Measurements from ENCODE around the gene KIF3A.
"Not testable (repeated sequence)": the region's sequence is repeated elsewhere in the genome, so short reads cannot be mapped to it uniquely, and the experiment has no call there.

Gene KIF3A

DNA sequence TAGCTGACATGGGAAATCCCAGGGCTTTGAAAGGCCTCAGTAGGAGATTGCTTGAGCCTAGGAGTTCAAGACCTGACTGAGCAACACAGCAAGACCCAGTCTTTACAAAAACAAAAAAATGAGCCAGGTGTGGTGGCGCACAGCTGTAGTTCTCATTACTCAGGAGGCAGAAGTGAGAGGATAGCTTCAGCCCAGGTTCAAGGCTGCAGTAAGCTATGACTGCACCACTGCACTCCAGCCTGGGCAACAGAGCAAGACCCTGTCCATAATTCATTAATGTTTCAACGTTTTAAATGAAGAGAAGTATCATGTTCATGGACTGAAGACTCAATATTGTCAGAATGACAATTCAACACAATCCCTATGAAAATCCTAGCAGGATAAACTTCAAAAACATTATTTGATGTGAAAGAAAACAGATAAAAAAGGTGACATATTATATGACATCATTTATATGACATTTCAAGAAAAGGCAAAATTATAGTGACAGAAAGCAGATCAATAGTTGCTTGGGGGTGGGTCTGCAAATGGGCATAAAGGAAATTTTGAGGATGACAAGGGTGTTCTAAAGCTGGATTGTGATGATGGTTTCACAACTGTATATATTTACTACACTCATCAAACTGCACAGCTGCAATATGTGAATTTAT is 3.7 kb downstream of the KIF3A start:
- Mint-ChIP-seq H3K36me3 (peaks cover 6% of the 10 kb centered on the region), H3K27me3 (no peaks in the 10 kb centered on the region), H3K4me1 (ENCODE audit: low read depth) (peaks cover 41% of the 10 kb centered on the region), H3K9me3 (ENCODE audit: low read depth) (no peaks in the 10 kb centered on the region), H3K27ac (no peak overlapping the region), H3K4me3 (no peak overlapping the region)

GRCh38 chr5:132729896-132730295 is 7.5 kb downstream of the KIF3A start:
- Mint-ChIP-seq H3K27ac (no peak overlapping the region), H3K27me3 (no peaks in the 10 kb centered on the region), H3K4me1 (ENCODE audit: low read depth) (peaks cover 17% of the 10 kb centered on the region), H3K4me3 (no peak overlapping the region), H3K9me3 (ENCODE audit: low read depth) (no peaks in the 10 kb centered on the region), H3K36me3 (peaks cover 14% of the 10 kb centered on the region)

GRCh38 chr5:132725745-132726144 is 11.6 kb downstream of the KIF3A start:
- H3K4me1 Mint-ChIP-seq (ENCODE audit: low read depth): peaks cover 7% of the 10 kb centered on the region
- no peak overlapping the region for H3K4me3 Mint-ChIP-seq
- H3K27me3 Mint-ChIP-seq: no peaks in the 10 kb centered on the region
- H3K36me3 Mint-ChIP-seq: peaks cover 25% of the 10 kb centered on the region
- no peak overlapping the region for H3K27ac Mint-ChIP-seq
- no peaks in the 10 kb centered on the region for H3K9me3 Mint-ChIP-seq (ENCODE audit: low read depth)

- Mint-ChIP-seq H3K9me3 (ENCODE audit: low read depth) (no peaks in the 10 kb centered on the region), H3K36me3 (peaks cover 11% of the 10 kb centered on the region), H3K4me3 (no peak overlapping the region), H3K4me1 (ENCODE audit: low read depth) (peaks cover 5% of the 10 kb centered on the region), H3K27me3 (no peaks in the 10 kb centered on the region), H3K27ac (no peak overlapping the region)
Measured at GRCh38 chr5:132718544-132719312, 18.6 kb downstream of the KIF3A start.

GRCh38 chr5:132714456-132715307 is 22.7 kb downstream of the KIF3A start:
- no peak overlapping the region for H3K27ac Mint-ChIP-seq
- H3K27me3 Mint-ChIP-seq: no peaks in the 10 kb centered on the region
- H3K36me3 Mint-ChIP-seq: peaks cover 7% of the 10 kb centered on the region
- H3K9me3 Mint-ChIP-seq (ENCODE audit: low read depth): no peaks in the 10 kb centered on the region
- H3K4me3 Mint-ChIP-seq: no peak overlapping the region
- peaks cover 5% of the 10 kb centered on the region for H3K4me1 Mint-ChIP-seq (ENCODE audit: low read depth)

DNA sequence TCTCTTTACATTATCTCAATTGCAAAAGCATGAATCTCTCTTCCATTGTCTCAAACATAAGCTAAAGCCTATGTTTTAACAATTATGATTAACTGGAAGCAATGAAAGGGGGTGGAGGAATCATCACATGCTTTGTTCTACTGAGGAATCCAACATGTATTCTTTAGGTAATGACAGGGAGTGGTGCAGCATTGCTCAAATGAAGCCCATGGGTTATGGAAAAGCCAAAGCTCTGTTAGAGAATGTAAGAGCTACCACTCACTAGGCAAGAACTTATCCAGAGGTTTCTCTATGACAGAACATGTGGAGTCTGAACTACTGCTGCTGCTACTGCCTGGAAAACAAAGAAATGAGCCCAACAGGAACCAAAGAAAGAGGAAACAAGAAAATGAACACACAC is 28.7 kb downstream of the KIF3A start:
- H3K9me3 Mint-ChIP-seq (ENCODE audit: low read depth): no peaks in the 10 kb centered on the region
- H3K4me1 Mint-ChIP-seq (ENCODE audit: low read depth): no peaks in the 10 kb centered on the region
- no peaks in the 10 kb centered on the region for H3K27me3 Mint-ChIP-seq
- no peak overlapping the region for H3K27ac Mint-ChIP-seq
- H3K36me3 Mint-ChIP-seq: peaks cover 19% of the 10 kb centered on the region
- no peak overlapping the region for H3K4me3 Mint-ChIP-seq

DNA sequence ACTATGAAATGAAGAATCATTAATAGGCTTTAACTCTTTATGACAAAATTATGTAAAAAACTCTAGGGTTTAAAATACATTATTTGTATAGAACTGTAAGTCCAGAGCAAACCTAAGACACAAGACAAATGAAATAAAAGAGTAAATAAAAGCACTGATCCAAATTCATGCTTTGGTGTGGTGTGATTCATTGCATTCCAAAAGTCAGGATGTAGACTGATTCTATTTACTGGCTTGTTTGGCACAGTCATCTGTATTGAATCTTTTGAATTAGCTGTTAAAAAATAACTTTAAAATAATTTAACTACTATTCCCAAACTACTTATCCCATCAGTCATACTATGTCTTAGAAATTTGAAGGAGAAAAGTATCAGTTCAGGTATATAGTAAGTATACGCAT is 32.5 kb downstream of the KIF3A start:
- Mint-ChIP-seq H3K4me3 (no peak overlapping the region), H3K9me3 (ENCODE audit: low read depth) (no peaks in the 10 kb centered on the region), H3K36me3 (peaks cover 21% of the 10 kb centered on the region), H3K27me3 (no peaks in the 10 kb centered on the region), H3K4me1 (ENCODE audit: low read depth) (no peaks in the 10 kb centered on the region), H3K27ac (no peak overlapping the region)

DNA sequence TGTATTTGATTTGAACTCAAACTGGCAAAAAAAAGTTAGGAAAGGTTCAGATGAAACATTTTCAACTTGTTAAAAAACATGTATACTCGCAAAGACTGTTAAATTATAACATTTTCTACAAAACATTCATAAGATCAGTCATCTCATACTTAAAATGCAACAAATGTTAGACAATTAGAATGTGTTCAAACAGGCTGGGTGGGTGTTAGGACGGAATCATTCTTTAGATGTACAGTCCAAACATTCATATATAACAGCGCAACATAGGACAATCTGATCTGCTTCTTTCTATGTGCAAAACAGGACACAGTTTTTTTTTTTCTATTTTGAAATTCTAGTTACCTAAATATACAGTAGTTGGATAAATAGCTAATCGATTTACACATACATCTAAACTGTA is 41.4 kb downstream of the KIF3A start:
- Mint-ChIP-seq H3K36me3 (peaks cover 13% of the 10 kb centered on the region), H3K9me3 (ENCODE audit: low read depth) (no peaks in the 10 kb centered on the region), H3K4me1 (ENCODE audit: low read depth) (peaks cover 2% of the 10 kb centered on the region), H3K27me3 (no peaks in the 10 kb centered on the region), H3K4me3 (no peak overlapping the region), H3K27ac (no peak overlapping the region)

GRCh38 chr5:132692632-132692967 is 44.7 kb downstream of the KIF3A start:
- no peaks in the 10 kb centered on the region for H3K9me3 Mint-ChIP-seq (ENCODE audit: low read depth)
- H3K4me3 Mint-ChIP-seq: no peak overlapping the region
- no peaks in the 10 kb centered on the region for H3K27me3 Mint-ChIP-seq
- peaks cover 23% of the 10 kb centered on the region for H3K4me1 Mint-ChIP-seq (ENCODE audit: low read depth)
- H3K36me3 Mint-ChIP-seq: peaks cover 3% of the 10 kb centered on the region
- no peak overlapping the region for H3K27ac Mint-ChIP-seq

GRCh38 chr5:132691755-132692631 is 45.4 kb downstream of the KIF3A start:
- H3K9me3 Mint-ChIP-seq (ENCODE audit: low read depth); H3K27me3 Mint-ChIP-seq; H3K36me3 Mint-ChIP-seq; H3K27ac Mint-ChIP-seq; H3K4me3 Mint-ChIP-seq: not testable (repeated sequence)
- peaks cover 23% of the 10 kb centered on the region for H3K4me1 Mint-ChIP-seq (ENCODE audit: low read depth)

- Mint-ChIP-seq H3K4me3 (no peak overlapping the region), H3K27ac (no peak overlapping the region), H3K4me1 (ENCODE audit: low read depth) (peaks cover 25% of the 10 kb centered on the region), H3K36me3 (peaks cover 3% of the 10 kb centered on the region), H3K9me3 (ENCODE audit: low read depth) (no peaks in the 10 kb centered on the region), H3K27me3 (no peaks in the 10 kb centered on the region)
Measured at GRCh38 chr5:132690156-132690555, 47.2 kb downstream of the KIF3A start.

GRCh38 chr5:132689513-132689912 is 47.8 kb downstream of the KIF3A start:
- Mint-ChIP-seq H3K4me3 (no peak overlapping the region), H3K36me3 (peaks cover 3% of the 10 kb centered on the region), H3K27me3 (no peaks in the 10 kb centered on the region), H3K9me3 (ENCODE audit: low read depth) (no peaks in the 10 kb centered on the region), H3K27ac (no peak overlapping the region), H3K4me1 (ENCODE audit: low read depth) (peaks cover 29% of the 10 kb centered on the region)

DNA sequence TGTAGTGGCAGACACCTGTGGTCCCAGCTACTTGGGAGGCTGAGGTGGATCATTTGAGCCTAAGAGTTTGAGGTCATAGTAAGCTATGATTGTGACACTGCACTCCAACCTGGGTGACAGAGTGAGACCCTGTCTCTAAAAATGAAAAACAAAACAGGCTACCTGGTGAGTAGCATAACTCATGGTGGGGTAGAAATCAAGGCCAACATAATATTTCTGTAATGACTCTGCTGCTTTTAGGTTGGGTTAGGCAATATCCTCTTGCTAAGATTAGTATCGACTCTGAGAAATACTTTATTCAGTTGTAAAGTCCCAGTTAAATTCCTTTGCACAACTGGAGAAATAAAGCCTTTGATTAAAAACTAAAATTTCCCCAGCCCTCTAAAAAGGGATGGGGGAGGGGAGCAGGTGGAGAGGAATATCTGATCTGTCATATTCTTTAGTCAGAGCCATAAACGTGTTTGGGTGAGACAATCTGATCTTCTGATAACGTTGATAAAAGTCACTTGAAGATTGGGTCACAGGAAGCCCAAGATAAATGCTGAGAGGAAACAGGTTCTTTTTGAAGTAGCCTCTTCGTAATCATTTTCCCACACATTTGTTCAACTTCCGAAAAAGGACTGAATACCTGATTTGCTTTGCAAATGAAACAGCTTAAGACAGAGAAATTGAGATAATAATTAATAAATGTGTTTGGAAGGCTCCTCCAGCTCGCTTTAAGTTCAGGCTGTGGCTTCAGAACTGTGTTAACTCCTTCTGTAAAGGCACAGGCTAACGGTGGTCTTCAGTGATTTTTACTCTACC is 48.6 kb downstream of the KIF3A start:
- Mint-ChIP-seq H3K9me3 (ENCODE audit: low read depth) (no peaks in the 10 kb centered on the region), H3K4me3 (peak overlapping the region; percentile 36), H3K27ac (peak overlapping the region; percentile 75), H3K4me1 (ENCODE audit: low read depth) (peaks cover 29% of the 10 kb centered on the region), H3K27me3 (no peaks in the 10 kb centered on the region), H3K36me3 (peaks cover 3% of the 10 kb centered on the region)

DNA sequence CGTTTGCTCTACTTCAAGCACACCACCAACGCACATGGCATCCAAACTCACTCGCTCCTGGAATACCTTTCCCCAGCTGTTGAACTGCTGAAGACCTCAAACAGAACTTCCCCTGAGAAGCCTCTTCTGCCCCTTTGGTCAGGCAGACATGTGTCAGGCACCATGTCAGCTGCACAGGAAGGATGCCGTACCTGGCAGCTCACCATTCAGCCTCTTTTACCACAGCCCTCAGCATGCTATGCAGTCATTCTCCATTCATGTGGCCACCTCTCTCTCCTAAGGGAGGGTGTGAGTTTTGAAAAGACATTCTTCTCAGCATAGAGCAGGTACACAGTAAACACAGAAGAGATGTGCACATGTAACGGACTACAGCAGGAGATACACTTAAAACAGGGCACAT is 49.4 kb downstream of the KIF3A start:
- Mint-ChIP-seq H3K36me3 (peaks cover 3% of the 10 kb centered on the region), H3K27ac (peak overlapping the region; percentile 75), H3K27me3 (no peaks in the 10 kb centered on the region), H3K4me1 (ENCODE audit: low read depth) (peaks cover 29% of the 10 kb centered on the region), H3K4me3 (peak overlapping the region; percentile 44), H3K9me3 (ENCODE audit: low read depth) (no peaks in the 10 kb centered on the region)
